Measurements from ENCODE around the gene CTSW. TPM values are rescaled to one million over a fixed set of nuclear protein-coding genes. Genes with fewer than 3 reads are reported as not detected.

CTSW gene
- total RNA-seq, 2 donors from 2014 or later = 0.39 to 1.1 TPM

DNA sequence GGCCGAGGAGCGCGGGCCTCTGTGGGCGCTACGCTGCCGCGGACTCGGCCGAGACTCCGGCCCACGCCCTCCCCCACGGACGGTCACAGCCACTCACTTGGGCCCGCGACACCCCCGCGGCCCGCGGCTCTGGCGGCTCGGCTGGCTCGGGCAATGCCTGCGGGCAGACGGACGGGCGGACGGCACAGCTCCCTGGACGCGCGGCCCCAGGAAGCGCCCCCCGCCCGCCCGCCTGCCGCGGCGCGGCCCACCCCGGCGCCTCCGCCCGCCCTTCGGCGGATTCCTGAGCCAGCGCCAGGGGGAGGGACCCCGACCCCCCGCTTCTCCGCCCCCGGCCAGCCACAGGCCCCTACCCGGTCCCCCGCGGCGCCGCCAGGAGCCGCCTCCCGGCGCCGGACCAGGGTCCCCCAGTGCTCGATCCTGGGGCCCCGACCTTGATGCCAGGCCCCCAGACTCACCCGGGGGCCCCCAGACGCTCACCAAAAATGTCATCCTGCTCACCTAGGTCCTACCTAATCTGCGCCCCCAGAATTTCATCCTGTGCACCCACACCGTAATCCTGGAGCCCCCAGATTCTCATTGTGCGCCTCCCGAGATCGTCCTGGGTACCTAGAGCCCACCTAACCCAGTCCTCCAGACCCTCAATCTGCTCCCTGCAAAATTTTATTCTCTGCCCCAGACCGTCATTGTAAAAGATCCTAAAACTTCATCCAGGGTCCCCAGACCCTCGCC lies 6.9 kb upstream of the CTSW start, which contains the start of gene EFEMP2:
TSS of gene EFEMP2 (minus strand) at position 215 of the 732 bp plus-strand sequence. CDS start 446 bp downstream, outside the sequence.
- no peaks in the 10 kb centered on the region for H3K27me3 ChIP-seq
- peak within 1 kb of the TSS; percentile 89 to 97 for H3K27ac ChIP-seq
- H3K9me3 ChIP-seq = no peaks in the 10 kb centered on the region
- H3K4me3 ChIP-seq = peak within 1 kb of the TSS; percentile 60 to 61
- peaks cover 14% of the 10 kb centered on the region for H3K36me3 ChIP-seq
- peaks cover 0 to 35% of the 10 kb centered on the region in 2 donors for H3K4me1 ChIP-seq
- TF ChIP-seq, protein P1, sequence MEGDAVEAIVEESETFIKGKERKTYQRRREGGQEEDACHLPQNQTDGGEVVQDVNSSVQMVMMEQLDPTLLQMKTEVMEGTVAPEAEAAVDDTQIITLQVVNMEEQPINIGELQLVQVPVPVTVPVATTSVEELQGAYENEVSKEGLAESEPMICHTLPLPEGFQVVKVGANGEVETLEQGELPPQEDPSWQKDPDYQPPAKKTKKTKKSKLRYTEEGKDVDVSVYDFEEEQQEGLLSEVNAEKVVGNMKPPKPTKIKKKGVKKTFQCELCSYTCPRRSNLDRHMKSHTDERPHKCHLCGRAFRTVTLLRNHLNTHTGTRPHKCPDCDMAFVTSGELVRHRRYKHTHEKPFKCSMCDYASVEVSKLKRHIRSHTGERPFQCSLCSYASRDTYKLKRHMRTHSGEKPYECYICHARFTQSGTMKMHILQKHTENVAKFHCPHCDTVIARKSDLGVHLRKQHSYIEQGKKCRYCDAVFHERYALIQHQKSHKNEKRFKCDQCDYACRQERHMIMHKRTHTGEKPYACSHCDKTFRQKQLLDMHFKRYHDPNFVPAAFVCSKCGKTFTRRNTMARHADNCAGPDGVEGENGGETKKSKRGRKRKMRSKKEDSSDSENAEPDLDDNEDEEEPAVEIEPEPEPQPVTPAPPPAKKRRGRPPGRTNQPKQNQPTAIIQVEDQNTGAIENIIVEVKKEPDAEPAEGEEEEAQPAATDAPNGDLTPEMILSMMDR (IDR thresholded peaks at IDR 0.05) = no peak
- no peak for DNase-seq (ENCODE audit: low spot score)

DNA sequence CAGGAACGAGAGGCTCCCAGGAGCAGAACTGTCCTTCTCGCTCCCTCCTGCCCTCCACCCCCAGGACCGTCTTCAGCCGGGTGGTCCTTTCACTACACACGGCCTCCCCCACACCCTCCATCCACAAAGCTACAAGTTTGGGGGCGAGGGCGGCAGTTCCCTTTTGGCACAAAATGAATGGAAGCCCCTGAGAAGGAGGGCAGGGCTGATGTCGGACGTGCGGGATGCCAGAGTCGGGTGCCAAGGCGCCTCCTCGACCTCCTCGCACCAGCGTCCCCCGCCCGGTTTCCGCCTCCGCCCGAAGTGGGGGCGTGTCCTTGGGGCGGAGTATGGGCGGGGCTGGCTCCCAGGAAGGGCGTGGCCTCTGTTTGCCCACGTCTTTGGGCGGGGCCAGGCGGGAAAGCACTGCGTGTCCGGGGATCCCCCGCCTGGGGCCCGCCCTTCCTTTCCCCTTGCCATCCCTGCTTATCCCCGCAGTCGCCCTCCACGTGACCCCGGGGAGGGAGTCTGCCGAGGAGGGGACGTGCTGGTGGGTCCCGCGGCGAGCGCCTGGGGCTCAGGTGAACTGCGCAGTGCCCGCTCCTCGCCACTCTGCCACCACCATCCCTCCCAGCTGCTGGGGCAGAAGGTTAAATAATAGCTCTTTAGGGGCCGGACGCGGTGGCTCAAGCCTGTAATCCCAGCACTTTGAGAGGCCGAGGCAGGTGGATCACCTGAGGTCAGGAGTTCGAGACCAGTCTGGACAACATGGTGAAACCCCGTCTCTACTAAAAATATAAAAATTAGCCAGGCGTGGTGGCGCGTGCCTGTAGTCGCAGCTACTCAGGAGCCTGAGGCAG lies 6.1 kb upstream of the CTSW start:
- H3K36me3 ChIP-seq = peaks cover 7% of the 10 kb centered on the region
- H3K27me3 ChIP-seq = no peaks in the 10 kb centered on the region
- H3K9me3 ChIP-seq = no peaks in the 10 kb centered on the region
- H3K4me3 ChIP-seq = peak overlapping the region; percentile 60 to 61
- peaks cover 0 to 35% of the 10 kb centered on the region in 2 donors for H3K4me1 ChIP-seq
- DNase-seq (ENCODE audit: low spot score) = peak; percentile 95
- peak overlapping the region; percentile 89 to 97 for H3K27ac ChIP-seq
- TF ChIP-seq, protein P1 (IDR thresholded peaks at IDR 0.05) = no peak

DNA sequence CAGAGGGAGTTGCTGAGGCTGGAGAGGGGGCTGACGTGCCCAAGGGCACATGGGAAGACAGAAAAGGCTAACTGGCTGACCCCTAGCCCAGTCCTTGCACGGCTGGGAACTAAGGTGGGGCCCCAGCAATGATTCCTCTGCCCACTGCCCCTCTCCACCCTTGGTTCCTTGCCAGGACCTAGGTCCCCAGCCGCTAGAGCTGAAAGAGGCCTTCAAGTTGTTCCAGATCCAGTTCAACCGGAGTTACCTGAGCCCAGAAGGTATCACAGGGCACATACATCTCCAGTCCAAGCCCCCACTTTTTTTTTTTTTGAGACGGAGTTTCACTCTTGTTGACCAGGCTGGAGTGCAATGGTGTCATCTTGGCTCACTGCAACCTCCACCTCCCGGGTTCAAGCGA lies 390 bp downstream of the CTSW start:
- no peak overlapping the region for H3K27ac ChIP-seq
- no peaks in the 10 kb centered on the region for H3K27me3 ChIP-seq
- H3K4me3 ChIP-seq = no peak overlapping the region
- H3K4me1 ChIP-seq = peaks cover 0 to 9% of the 10 kb centered on the region in 2 donors
- H3K9me3 ChIP-seq = no peaks in the 10 kb centered on the region
- peaks cover 22% of the 10 kb centered on the region for H3K36me3 ChIP-seq
- TF ChIP-seq, protein P1 (IDR thresholded peaks at IDR 0.05) = no peak
- no peak for DNase-seq (ENCODE audit: low spot score)

DNA sequence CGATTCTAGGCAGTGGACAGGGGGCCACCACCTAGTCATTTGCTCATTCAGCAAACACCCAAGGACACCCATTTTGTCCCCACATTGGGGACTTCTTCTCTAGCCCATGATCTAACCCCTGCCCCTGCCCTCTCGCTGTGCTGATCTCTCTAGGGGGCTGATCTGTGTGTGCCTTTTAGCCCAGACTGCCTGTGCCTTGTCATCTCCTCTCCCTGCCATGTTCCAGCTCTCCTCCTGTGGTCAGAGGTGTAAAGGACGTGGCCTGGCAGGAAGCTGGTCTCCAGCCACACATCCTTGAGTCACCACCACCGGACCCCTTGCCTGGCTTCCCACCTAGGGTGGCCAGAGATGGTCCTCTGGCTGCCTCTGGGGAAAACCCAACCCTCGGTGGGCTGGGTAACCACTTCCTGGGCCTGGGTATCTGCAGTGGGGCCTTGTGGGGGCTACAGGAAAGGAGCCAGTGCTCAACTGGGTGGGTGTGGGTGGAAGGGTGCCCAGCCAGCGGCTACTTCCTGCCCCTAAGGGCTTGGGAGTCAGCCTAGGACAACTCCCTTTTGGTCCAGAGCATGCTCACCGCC lies 1.3 kb downstream of the CTSW start:
- no peak overlapping the region for H3K27ac ChIP-seq
- no peaks in the 10 kb centered on the region for H3K9me3 ChIP-seq
- no peaks in the 10 kb centered on the region for H3K27me3 ChIP-seq
- H3K4me1 ChIP-seq = peaks cover 0 to 10% of the 10 kb centered on the region in 2 donors
- no peak for DNase-seq (ENCODE audit: low spot score)
- H3K4me3 ChIP-seq = no peak overlapping the region
- H3K36me3 ChIP-seq = peaks cover 26% of the 10 kb centered on the region
- TF ChIP-seq, protein P1 (IDR thresholded peaks at IDR 0.05) = no peak

DNA sequence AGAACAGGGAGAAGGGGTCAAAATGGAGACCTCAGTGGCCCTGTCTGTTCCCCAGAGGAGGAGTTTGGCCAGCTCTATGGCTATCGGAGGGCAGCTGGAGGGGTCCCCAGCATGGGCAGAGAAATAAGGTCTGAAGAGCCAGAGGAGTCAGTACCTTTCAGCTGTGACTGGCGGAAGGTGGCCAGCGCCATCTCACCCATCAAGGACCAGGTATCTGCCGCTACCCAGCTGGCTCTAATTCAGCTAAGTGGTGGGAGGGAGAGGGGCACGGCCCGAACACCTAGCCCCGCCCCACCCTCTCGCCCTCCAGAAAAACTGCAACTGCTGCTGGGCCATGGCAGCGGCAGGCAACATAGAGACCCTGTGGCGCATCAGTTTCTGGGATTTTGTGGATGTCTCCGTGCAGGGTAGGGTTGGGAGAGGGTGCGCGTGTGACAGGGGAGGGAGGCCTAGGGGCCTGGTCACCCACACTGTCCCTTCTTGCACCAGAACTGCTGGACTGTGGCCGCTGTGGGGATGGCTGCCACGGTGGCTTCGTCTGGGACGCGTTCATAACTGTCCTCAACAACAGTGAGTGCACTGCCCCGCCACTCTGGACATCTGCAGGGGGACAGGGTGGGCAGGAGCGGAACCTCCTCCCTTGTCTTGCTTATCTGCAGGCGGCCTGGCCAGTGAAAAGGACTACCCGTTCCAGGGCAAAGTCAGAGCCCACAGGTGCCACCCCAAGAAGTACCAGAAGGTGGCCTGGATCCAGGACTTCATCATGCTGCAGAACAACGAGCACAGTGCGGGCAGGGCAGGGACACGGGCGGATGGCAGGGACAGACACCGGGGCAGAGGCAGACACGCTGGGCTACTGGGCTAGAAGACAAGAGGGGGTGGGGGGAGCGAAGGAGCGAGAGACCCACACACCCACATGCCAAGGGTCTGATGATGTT lies 2.8 kb downstream of the CTSW start:
- peaks cover 0 to 19% of the 10 kb centered on the region in 2 donors for H3K4me1 ChIP-seq
- H3K27ac ChIP-seq = no peak overlapping the region
- H3K4me3 ChIP-seq = no peak overlapping the region
- peaks cover 30% of the 10 kb centered on the region for H3K36me3 ChIP-seq
- TF ChIP-seq, protein P1 (IDR thresholded peaks at IDR 0.05) = no peak
- no peak for DNase-seq (ENCODE audit: low spot score)
- no peaks in the 10 kb centered on the region for H3K9me3 ChIP-seq
- no peaks in the 10 kb centered on the region for H3K27me3 ChIP-seq

Data from right atrium auricular region (tissue), 2 donors.